22Rv1 (cell line): ENCODE results near the gene HCST.

ENCODE experiments used
- H3K27ac ChIP-seq: fragments of 450-650 bp; 2 replicates; pipeline ENCODE4 v1.5.1; 2017
- ZFX ChIP-seq: fragments of 450-650 bp; IDR thresholded peaks from 2 replicates; pipeline ENCODE4 v1.6.1; 2017; ENCODE audit warnings: antibody characterized with exemption, borderline replicate concordance
- TF ChIP-seq, protein P1 (sequence below): fragments of 450-650 bp; IDR thresholded peaks from 2 replicates; pipeline ENCODE4 v1.5.1; 2017; ENCODE audit warnings: mild to moderate bottlenecking

HCST gene

DNA sequence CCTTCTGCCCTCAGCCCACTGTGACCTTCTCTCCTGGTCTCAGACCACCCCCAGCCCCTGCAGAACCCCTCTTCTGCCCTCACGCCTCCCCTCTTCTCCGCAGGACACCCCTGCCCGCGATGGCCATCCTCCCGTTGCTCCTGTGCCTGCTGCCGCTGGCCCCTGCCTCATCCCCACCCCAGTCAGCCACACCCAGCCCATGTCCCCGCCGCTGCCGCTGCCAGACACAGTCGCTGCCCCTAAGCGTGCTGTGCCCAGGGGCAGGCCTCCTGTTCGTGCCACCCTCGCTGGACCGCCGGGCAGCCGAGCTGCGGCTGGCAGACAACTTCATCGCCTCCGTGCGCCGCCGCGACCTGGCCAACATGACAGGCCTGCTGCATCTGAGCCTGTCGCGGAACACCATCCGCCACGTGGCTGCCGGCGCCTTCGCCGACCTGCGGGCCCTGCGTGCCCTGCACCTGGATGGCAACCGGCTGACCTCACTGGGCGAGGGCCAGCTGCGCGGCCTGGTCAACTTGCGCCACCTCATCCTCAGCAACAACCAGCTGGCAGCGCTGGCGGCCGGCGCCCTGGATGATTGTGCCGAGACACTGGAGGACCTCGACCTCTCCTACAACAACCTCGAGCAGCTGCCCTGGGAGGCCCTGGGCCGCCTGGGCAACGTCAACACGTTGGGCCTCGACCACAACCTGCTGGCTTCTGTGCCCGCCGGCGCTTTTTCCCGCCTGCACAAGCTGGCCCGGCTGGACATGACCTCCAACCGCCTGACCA is 37.2 kb downstream of the HCST start:
- TF ChIP-seq ZFX = no peak
- TF ChIP-seq, protein P1, sequence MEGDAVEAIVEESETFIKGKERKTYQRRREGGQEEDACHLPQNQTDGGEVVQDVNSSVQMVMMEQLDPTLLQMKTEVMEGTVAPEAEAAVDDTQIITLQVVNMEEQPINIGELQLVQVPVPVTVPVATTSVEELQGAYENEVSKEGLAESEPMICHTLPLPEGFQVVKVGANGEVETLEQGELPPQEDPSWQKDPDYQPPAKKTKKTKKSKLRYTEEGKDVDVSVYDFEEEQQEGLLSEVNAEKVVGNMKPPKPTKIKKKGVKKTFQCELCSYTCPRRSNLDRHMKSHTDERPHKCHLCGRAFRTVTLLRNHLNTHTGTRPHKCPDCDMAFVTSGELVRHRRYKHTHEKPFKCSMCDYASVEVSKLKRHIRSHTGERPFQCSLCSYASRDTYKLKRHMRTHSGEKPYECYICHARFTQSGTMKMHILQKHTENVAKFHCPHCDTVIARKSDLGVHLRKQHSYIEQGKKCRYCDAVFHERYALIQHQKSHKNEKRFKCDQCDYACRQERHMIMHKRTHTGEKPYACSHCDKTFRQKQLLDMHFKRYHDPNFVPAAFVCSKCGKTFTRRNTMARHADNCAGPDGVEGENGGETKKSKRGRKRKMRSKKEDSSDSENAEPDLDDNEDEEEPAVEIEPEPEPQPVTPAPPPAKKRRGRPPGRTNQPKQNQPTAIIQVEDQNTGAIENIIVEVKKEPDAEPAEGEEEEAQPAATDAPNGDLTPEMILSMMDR = no peak
- no peak overlapping the region for H3K27ac ChIP-seq

GRCh38 chr19:35940078-35940775 is 37.9 kb downstream of the HCST start:
- TF ChIP-seq, protein P1 = no peak
- no peak for TF ChIP-seq ZFX
- H3K27ac ChIP-seq = no peak overlapping the region

DNA sequence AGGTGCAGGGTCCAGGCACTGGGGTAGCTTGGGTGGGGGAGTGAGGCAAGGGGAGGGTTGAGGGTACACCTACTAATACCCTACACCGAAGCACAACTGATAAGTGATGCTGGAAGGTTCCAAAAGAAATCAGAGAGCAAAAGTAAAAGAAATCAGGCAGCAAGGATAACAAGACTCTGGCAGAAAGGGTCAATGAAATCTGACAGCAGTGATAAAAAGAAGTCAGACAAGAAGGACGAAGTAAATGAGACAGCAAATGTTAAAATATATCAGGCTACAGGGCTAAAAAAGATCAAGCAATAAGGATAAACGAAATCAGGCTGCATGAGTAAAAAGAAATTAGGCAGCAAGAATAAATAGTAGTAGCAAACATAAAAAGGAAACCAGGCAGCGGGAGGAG is 38.5 kb downstream of the HCST start:
- TF ChIP-seq ZFX = no peak
- TF ChIP-seq, protein P1 = no peak
- H3K27ac ChIP-seq = no peak overlapping the region

- H3K27ac ChIP-seq = no peak overlapping the region
- no peak for TF ChIP-seq ZFX
- TF ChIP-seq, protein P1 = no peak
Measured at GRCh38 chr19:35942235-35942634, 39.9 kb downstream of the HCST start.

DNA sequence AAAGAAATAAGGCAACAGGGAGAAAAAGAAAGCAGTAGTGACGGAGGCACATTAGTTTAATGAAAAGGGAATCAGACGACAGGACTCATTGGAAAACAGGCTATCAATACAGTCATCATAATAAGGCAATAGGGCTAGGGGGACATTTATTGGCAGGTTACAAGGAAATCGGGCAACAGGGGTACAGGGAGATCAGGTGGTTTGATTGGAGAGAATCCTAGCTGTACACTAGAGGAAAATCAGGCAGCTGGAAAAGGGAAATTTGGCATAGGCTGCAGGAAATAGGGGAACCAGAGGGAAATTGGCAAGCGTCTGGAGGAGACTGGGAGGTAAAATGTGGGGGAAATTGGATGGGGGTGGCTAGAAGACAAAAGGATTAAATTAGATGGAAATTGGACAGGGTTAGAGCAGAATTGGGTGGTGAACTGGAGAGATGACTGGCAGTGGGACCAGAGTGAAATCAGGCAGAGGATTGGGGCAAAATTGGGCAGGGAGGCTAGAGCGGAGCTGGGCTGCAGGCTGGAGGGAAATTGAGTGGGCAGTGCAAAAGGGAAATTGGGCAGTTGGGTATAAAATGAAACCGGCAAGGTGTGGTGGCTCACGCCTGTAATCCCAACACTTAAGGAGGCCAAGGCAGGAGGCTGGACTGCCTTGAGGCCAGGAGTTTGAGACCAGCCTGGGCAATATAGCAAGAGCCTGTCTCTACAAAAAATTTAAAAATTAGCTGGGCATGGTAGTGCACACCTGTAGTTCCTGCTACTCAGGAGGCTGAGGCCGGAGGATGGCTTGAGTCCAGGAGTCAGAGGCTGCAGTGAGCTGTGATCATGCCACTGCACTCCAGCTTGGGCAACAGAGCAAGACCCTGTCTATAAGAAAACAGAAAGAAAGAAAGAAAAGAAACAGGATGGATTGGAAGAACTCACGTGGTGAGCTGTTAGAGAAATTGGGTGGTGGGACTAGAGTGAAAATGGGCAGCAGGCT is 41.3 kb downstream of the HCST start:
- no peak for TF ChIP-seq ZFX
- TF ChIP-seq, protein P1 = no peak
- no peak overlapping the region for H3K27ac ChIP-seq

DNA sequence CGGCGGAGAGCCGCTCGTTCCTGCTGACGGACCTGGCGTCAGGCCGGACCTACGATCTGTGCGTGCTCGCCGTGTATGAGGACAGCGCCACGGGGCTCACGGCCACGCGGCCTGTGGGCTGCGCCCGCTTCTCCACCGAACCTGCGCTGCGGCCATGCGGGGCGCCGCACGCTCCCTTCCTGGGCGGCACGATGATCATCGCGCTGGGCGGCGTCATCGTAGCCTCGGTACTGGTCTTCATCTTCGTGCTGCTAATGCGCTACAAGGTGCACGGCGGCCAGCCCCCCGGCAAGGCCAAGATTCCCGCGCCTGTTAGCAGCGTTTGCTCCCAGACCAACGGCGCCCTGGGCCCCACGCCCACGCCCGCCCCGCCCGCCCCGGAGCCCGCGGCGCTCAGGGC is 42.2 kb downstream of the HCST start:
- H3K27ac ChIP-seq = no peak overlapping the region
- TF ChIP-seq ZFX = no peak
- TF ChIP-seq, protein P1 = no peak
